ENCODE measurements around the gene NUCKS1. TPM values are rescaled to one million over a fixed set of nuclear protein-coding genes. Genes with fewer than 3 reads are reported as not detected.

The NUCKS1 gene
- total and polyA plus RNA-seq, 9 donors: 79.4 to 335 (median 223) TPM

DNA sequence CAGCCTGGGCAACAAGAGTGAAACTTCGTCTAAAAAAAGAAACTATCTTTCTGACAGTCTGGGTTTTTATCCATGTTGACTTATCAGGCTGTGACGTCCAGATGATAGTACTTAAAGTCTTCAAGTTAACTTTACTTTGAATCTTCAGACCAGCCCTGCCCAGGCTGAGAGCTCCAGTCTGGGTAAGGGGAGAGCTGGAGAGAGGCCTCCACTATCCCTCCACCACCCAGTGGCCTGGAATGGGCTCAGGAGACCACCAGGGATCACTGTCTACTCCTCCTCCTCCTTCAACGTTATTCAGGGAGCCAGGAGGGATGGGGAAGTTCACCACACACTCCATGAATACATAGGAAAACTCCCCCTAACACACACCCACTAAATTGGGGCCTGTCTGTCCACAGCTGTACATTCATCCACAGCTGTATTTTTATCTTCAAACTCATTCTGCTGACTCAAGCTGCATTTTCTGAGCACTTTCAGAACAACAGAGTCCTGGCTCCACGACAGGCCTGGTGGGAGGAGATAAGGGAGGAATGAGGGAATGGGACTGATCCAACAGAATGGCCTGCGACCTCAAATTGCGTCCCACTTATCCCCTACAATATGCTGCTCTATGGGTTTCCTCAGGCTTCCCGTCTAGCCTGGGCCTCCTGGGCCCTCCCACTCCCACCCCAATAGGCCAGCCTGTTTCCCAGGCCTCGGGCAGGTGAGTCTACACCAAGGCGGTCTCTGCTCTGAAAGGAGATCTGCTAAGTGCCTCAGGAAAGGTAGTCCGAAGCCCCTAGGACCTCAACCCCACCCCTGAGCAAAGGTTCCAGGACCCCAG is 71.5 kb downstream of the NUCKS1 start:
- DNase-seq: peak; percentile 54 to 75 (median 65)
- H3K27ac ChIP-seq: peak overlapping the region; percentile 17 to 41
- no peaks in the 10 kb centered on the region for H3K27me3 ChIP-seq
- WGBS, 3 donors: 16 to 28% (median 21%) methylated on average over 10 of the region's 10 CpGs
- intact Hi-C loops (cut with DNase I): loop anchor here in 1 of 4 donors (2.0 kb wide), 1 partner anchor 30 kb away; no protein-coding TSS in a partner anchor
- TF ChIP-seq POLR2A (IDR thresholded peaks at IDR 0.05) (no peak), EP300 (IDR thresholded peaks at IDR 0.05) (no peak)
- TF ChIP-seq, protein P1, sequence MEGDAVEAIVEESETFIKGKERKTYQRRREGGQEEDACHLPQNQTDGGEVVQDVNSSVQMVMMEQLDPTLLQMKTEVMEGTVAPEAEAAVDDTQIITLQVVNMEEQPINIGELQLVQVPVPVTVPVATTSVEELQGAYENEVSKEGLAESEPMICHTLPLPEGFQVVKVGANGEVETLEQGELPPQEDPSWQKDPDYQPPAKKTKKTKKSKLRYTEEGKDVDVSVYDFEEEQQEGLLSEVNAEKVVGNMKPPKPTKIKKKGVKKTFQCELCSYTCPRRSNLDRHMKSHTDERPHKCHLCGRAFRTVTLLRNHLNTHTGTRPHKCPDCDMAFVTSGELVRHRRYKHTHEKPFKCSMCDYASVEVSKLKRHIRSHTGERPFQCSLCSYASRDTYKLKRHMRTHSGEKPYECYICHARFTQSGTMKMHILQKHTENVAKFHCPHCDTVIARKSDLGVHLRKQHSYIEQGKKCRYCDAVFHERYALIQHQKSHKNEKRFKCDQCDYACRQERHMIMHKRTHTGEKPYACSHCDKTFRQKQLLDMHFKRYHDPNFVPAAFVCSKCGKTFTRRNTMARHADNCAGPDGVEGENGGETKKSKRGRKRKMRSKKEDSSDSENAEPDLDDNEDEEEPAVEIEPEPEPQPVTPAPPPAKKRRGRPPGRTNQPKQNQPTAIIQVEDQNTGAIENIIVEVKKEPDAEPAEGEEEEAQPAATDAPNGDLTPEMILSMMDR (IDR thresholded peaks at IDR 0.05): no peak
- H3K4me1 ChIP-seq (ENCODE audit: insufficient read depth): peaks cover 16% of the 10 kb centered on the region
- H3K36me3 ChIP-seq: no peaks in the 10 kb centered on the region
- peak overlapping the region; percentile 41 for H3K4me3 ChIP-seq
- H3K9me3 ChIP-seq: no peaks in the 10 kb centered on the region

DNA sequence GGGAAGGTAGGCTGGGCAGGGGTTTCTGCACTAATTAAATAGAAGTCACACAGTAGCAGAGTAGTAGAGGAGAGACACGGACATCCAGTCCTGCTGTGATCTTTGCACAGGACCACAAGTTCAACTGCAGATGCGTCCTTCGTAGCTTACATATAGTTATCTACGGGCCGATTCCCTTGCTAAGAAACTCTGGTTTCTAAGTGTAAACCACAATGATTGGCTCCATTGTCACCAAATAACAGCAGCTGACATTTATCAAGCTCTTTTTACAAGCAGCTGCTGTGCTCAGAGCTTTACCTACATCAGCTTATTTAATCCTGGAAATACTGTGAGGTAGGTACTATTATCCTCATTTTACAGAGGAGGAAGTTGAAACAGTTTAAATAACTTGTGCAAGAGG is 72.8 kb downstream of the NUCKS1 start:
- intact Hi-C loops (cut with DNase I): no loop called here
- DNase-seq: no peak
- Histone ChIP-seq H3K4me1 (ENCODE audit: insufficient read depth) (peaks cover 16% of the 10 kb centered on the region), H3K9me3 (no peaks in the 10 kb centered on the region), H3K27me3 (no peaks in the 10 kb centered on the region), H3K27ac (no peak overlapping the region), H3K4me3 (no peak overlapping the region), H3K36me3 (no peaks in the 10 kb centered on the region)
- no peak for TF ChIP-seq EP300 (IDR thresholded peaks at IDR 0.05)
- TF ChIP-seq POLR2A (IDR thresholded peaks at IDR 0.05): no peak
- TF ChIP-seq, protein P1 (IDR thresholded peaks at IDR 0.05): no peak
- 56 to 84% (median 79%) methylated on average over 5 of the region's 5 CpGs for WGBS, 3 donors

DNA sequence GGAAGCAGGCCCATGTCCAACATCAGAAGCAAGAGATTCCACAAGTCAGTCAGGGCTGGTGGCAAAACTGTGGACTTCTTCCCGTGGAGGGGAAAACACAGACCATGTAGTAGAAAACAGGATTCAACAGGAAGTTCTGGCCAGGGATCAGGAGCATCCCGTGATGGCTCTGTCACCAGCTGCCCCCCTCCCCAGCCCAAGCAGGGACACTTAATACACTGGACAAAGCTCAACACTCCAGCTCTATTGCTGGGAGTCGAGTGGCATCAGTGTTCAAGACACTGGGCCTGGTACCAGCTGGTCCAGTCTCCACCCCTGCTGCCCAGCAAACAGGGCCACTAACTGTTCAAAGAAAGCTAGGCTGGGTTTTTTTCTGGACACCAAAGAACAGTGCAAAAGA is 73.4 kb downstream of the NUCKS1 start:
- no peak for DNase-seq
- Histone ChIP-seq H3K27ac (no peak overlapping the region), H3K4me1 (ENCODE audit: insufficient read depth) (peaks cover 16% of the 10 kb centered on the region), H3K9me3 (no peaks in the 10 kb centered on the region), H3K36me3 (no peaks in the 10 kb centered on the region), H3K27me3 (no peaks in the 10 kb centered on the region), H3K4me3 (no peak overlapping the region)
- TF ChIP-seq, protein P1 (IDR thresholded peaks at IDR 0.05): no peak
- TF ChIP-seq EP300 (IDR thresholded peaks at IDR 0.05): no peak
- no peak for TF ChIP-seq POLR2A (IDR thresholded peaks at IDR 0.05)
- intact Hi-C loops (cut with DNase I): no loop called here
- WGBS, 3 donors: 44 to 63% (median 58%) methylated on average over 3 of the region's 3 CpGs

DNA sequence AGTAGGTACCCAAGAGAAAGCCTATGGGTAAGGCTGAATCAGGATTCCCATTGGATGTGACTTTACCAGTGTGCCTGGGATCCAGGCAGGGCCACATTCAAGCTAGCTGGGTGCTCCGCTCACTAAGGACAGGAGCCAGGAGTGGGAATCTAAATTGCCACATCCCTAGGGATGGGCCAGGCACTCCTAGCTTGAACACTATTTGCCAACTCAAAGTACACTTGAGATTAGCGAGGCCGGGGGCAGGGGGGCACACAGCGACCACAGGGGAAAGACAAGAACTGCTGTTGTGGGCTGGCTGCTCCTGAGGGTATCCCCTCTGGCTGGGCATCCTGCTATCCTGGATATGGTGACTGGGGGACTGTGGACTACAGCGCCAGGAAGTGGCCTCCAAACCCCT is 74.0 kb downstream of the NUCKS1 start:
- H3K4me1 ChIP-seq (ENCODE audit: insufficient read depth): peaks cover 16% of the 10 kb centered on the region
- H3K36me3 ChIP-seq: no peaks in the 10 kb centered on the region
- no peaks in the 10 kb centered on the region for H3K27me3 ChIP-seq
- no peak overlapping the region for H3K4me3 ChIP-seq
- no peak for DNase-seq
- intact Hi-C loops (cut with DNase I): no loop called here
- WGBS, 3 donors: 92 to 94% (median 93%) methylated on average over 5 of the region's 5 CpGs
- no peak overlapping the region for H3K27ac ChIP-seq
- no peaks in the 10 kb centered on the region for H3K9me3 ChIP-seq
- TF ChIP-seq EP300 (IDR thresholded peaks at IDR 0.05): no peak
- TF ChIP-seq POLR2A (IDR thresholded peaks at IDR 0.05): no peak
- TF ChIP-seq, protein P1 (IDR thresholded peaks at IDR 0.05): no peak

Data from ovary (tissue), 9 donors.